Nucleus accumbens (tissue), 56 donors: ENCODE measurements around the gene CDHR4.

Experiments used
- DNase-seq, 56 donors: peaks; one replicate each; lab custom pipeline; 2025; lab: John Stamatoyannopoulos, UW

Gene CDHR4

DNA sequence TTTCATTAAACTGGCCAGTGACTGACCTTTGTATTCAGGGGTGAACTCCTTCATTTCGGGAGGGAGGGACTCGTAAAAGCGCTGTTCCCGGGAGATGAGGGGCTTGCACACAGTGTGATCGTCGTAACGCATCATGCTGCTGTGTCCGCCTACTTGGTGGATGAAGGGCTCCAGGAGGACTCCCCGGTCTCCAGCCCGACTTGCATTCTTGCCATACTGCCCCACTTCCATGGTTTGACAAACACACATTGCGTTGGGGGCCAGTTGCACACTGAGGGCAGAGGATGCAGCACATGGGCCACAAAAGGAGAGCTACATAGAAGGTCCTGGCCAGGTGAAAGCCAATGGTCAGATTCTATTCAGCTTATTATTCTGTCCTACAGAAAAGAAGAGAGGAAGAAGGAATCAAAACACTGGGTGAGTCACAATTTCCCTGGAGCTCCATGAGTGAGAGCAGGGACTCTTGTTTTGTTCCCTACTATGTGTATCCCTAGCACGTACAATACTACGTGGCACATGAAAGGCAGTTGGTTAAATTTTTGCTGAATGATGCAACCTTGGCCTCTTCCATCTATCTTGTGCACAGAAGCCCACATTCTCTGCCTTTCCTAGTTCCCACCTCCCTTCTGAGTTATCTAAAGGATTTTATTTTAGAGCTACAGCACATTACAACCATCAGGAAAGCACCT is 51.7 kb downstream of the CDHR4 start:
- no peak for DNase-seq

- DNase-seq, result no peak
These were observed 53.7 kb downstream of the CDHR4 start for GRCh38 chr3:49745986-49746385.
